Measurements from ENCODE around the gene TCF3. TPM values are rescaled to one million over a fixed set of nuclear protein-coding genes. Genes with fewer than 3 reads are reported as not detected.

TCF3 gene
- total and polyA plus RNA-seq, 4 donors = 36.9 to 58.1 (median 45.2) TPM

DNA sequence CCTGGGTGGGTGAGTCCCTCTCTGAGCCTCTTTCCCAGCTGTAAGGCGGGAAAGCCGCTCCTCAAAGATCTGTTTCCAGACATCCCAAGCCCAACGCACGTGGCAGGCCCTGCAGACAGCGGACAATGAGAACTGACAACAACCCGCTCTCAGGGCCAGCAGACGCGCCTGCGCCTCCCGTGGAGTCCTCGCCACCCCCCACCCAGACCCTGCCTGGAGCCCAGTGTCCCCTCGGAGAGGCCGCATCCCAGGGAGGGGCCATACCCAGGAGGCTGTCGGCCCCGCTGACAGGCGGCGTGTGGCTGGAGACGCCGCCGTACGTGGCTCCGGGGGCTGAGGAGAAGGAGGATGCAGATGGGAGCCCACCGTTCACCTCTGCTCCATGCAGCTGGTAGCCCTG, 30.8 kb downstream of the TCF3 start:
- H3K27ac ChIP-seq (ENCODE audit: low read depth in 1 of 2, low read length in 1 of 2) = no peak overlapping the region
- H3K4me3 ChIP-seq = no peak overlapping the region
- DNase-seq = no peak
- peaks cover 0 to 45% (median 13%) of the 10 kb centered on the region in 4 donors for H3K36me3 ChIP-seq (ENCODE audit: control insufficient read depth in 4 of 4, insufficient read depth in 4 of 4, low read length in 4 of 4)
- WGBS, 2 donors = 96 to 97% methylated on average over 23 of the region's 23 CpGs
- H3K27me3 ChIP-seq (ENCODE audit: control insufficient read depth in 3 of 3, insufficient read depth in 3 of 3, low read length in 2 of 3) = no peaks in the 10 kb centered on the region
- TF ChIP-seq, protein P1, sequence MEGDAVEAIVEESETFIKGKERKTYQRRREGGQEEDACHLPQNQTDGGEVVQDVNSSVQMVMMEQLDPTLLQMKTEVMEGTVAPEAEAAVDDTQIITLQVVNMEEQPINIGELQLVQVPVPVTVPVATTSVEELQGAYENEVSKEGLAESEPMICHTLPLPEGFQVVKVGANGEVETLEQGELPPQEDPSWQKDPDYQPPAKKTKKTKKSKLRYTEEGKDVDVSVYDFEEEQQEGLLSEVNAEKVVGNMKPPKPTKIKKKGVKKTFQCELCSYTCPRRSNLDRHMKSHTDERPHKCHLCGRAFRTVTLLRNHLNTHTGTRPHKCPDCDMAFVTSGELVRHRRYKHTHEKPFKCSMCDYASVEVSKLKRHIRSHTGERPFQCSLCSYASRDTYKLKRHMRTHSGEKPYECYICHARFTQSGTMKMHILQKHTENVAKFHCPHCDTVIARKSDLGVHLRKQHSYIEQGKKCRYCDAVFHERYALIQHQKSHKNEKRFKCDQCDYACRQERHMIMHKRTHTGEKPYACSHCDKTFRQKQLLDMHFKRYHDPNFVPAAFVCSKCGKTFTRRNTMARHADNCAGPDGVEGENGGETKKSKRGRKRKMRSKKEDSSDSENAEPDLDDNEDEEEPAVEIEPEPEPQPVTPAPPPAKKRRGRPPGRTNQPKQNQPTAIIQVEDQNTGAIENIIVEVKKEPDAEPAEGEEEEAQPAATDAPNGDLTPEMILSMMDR (IDR thresholded peaks at IDR 0.05; ENCODE audit: control extremely low read depth, extremely low read depth) = no peak
- no peak overlapping the region for H3K9ac ChIP-seq (ENCODE audit: insufficient read depth in 1 of 2, low read length in 2 of 2)
- no peaks in the 10 kb centered on the region for H3K4me1 ChIP-seq (ENCODE audit: control insufficient read depth in 5 of 5, insufficient read depth in 5 of 5, low read length in 5 of 5)
- H3K9me3 ChIP-seq (ENCODE audit: control insufficient read depth in 4 of 4, insufficient read depth in 3 of 4, low read length in 3 of 4) = no peaks in the 10 kb centered on the region
- no peak for ATAC-seq (ENCODE audit: insufficient read depth, low FRiP score)

DNA sequence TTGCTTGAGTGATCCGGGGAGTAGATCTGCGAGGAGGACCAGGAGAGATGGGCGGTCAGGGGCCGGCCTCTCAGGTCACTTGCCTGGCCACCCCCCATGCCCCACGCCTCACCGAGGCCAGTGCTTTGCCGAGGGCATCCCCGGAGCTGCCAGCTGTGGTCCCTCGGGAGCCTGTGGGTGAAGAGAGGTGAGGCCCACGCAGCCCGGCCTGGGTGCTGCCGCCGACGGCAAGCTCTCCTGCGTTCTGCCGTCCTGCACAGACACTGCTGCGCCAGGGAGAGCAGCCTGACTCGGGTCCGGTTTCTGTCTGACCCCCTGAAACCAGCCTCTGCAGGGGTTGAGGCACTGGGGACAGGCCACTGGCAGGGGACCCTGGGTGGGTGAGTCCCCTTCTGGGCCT, 31.4 kb downstream of the TCF3 start:
- Histone ChIP-seq H3K27ac (ENCODE audit: low read depth in 1 of 2, low read length in 1 of 2) (no peak overlapping the region), H3K36me3 (ENCODE audit: control insufficient read depth in 4 of 4, insufficient read depth in 4 of 4, low read length in 4 of 4) (peaks cover 0 to 44% (median 13%) of the 10 kb centered on the region in 4 donors), H3K4me1 (ENCODE audit: control insufficient read depth in 5 of 5, insufficient read depth in 5 of 5, low read length in 5 of 5) (no peaks in the 10 kb centered on the region), H3K27me3 (ENCODE audit: control insufficient read depth in 3 of 3, insufficient read depth in 3 of 3, low read length in 2 of 3) (no peaks in the 10 kb centered on the region), H3K4me3 (no peak overlapping the region), H3K9me3 (ENCODE audit: control insufficient read depth in 4 of 4, insufficient read depth in 3 of 4, low read length in 3 of 4) (no peaks in the 10 kb centered on the region), H3K9ac (ENCODE audit: insufficient read depth in 1 of 2, low read length in 2 of 2) (no peak overlapping the region)
- DNase-seq = no peak
- 94 to 95% methylated on average over 19 of the region's 19 CpGs for WGBS, 2 donors
- ATAC-seq (ENCODE audit: insufficient read depth, low FRiP score) = no peak
- TF ChIP-seq, protein P1 (IDR thresholded peaks at IDR 0.05; ENCODE audit: control extremely low read depth, extremely low read depth) = no peak

DNA sequence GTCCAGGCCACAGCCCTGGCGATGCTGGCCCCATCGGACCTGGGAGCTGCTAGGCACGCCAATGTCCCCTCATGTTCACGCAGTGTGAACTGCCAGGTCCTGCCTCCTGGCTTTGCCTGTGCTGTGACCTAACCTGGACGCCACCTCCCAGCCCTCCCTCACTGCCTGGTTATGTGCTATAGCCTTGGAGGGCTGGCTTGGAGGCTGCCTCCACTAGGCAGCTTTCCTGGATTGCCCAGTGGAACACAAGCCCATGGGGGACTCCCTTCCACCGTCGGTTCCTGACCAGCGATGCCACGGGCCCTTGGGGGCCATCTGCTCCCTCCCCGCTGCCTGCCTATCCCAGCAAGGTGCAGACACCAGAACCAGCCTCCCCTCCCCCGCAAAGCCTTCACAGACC, 31.9 kb downstream of the TCF3 start:
- Histone ChIP-seq H3K36me3 (ENCODE audit: control insufficient read depth in 4 of 4, insufficient read depth in 4 of 4, low read length in 4 of 4) (peaks cover 0 to 47% (median 17%) of the 10 kb centered on the region in 4 donors), H3K27me3 (ENCODE audit: control insufficient read depth in 3 of 3, insufficient read depth in 3 of 3, low read length in 2 of 3) (no peaks in the 10 kb centered on the region), H3K27ac (ENCODE audit: low read depth in 1 of 2, low read length in 1 of 2) (no peak overlapping the region), H3K9me3 (ENCODE audit: control insufficient read depth in 4 of 4, insufficient read depth in 3 of 4, low read length in 3 of 4) (no peaks in the 10 kb centered on the region), H3K9ac (ENCODE audit: insufficient read depth in 1 of 2, low read length in 2 of 2) (no peak overlapping the region), H3K4me1 (ENCODE audit: control insufficient read depth in 5 of 5, insufficient read depth in 5 of 5, low read length in 5 of 5) (no peaks in the 10 kb centered on the region), H3K4me3 (no peak overlapping the region)
- ATAC-seq (ENCODE audit: insufficient read depth, low FRiP score) (no peak), DNase-seq (no peak)
- TF ChIP-seq, protein P1 (IDR thresholded peaks at IDR 0.05; ENCODE audit: control extremely low read depth, extremely low read depth) = no peak
- 95% methylated on average over 11 of the region's 11 CpGs for WGBS, 2 donors

DNA sequence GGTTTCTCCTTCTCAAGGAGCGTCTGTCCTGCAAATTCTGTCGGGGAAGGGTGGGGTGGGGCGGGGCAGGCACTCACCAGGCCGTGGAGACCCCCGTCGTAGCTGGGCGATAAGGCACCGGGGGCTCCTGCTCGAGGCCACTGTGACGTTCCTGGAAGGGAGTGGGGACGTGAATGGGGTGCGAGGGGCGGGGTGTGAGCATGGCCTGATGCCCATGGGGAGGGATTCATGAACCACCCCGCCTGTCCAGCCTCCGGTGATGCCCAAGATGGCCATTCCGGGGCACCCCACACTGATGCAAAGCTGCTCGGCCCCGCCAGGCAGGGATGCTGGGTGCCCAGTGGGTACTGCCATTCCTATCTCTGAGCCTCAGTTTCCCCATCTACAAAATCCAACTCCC, 32.7 kb downstream of the TCF3 start:
- Histone ChIP-seq H3K9ac (ENCODE audit: insufficient read depth in 1 of 2, low read length in 2 of 2) (no peak overlapping the region), H3K9me3 (ENCODE audit: control insufficient read depth in 4 of 4, insufficient read depth in 3 of 4, low read length in 3 of 4) (no peaks in the 10 kb centered on the region), H3K27ac (ENCODE audit: low read depth in 1 of 2, low read length in 1 of 2) (no peak overlapping the region), H3K36me3 (ENCODE audit: control insufficient read depth in 4 of 4, insufficient read depth in 4 of 4, low read length in 4 of 4) (peaks cover 5 to 51% (median 20%) of the 10 kb centered on the region in 4 donors), H3K4me1 (ENCODE audit: control insufficient read depth in 5 of 5, insufficient read depth in 5 of 5, low read length in 5 of 5) (no peaks in the 10 kb centered on the region), H3K27me3 (ENCODE audit: control insufficient read depth in 3 of 3, insufficient read depth in 3 of 3, low read length in 2 of 3) (no peaks in the 10 kb centered on the region), H3K4me3 (no peak overlapping the region)
- 96% methylated on average over 18 of the region's 18 CpGs for WGBS, 2 donors
- ATAC-seq (ENCODE audit: insufficient read depth, low FRiP score) (no peak), DNase-seq (no peak)
- TF ChIP-seq, protein P1 (IDR thresholded peaks at IDR 0.05; ENCODE audit: control extremely low read depth, extremely low read depth) = no peak
